Activated CD8-positive, alpha-beta T cell treated with anti-CD3 and anti-CD28 coated beads for 36 hours (primary cell): ENCODE data around the gene ERAL1. TPM values are rescaled to one million over a fixed set of nuclear protein-coding genes. Genes with fewer than 3 reads are reported as not detected.

Experiments
- ATAC-seq: fragments of 200-7000 bp; cut with Tn5 transposase; one replicate; pipeline ENCODE4 v1.10.0; 2021; ENCODE audit warnings: mild to moderate bottlenecking, moderate library complexity
- CTCF ChIA-PET: fragments of 350-600 bp; sonication (Branson Sonifier 250); formaldehyde crosslinking; loops from one replicate; lab custom pipeline; 2021; ENCODE audit warnings: antibody characterized with exemption; lab: Charles Lee
- POLR2A ChIA-PET: fragments of 350-600 bp; sonication (Branson Sonifier 250); formaldehyde crosslinking; loops from one replicate; lab custom pipeline; 2021; ENCODE audit warnings: antibody characterized with exemption; lab: Charles Lee
- DNase-seq: peaks from one replicate; pipeline ENCODE4 v3.0.0-alpha.2; 2020
- H3K27ac Mint-ChIP-seq: one replicate; pipeline ENCODE4 v1.8.0; 2021; ENCODE audit warnings: mild to moderate bottlenecking, mixed read lengths
- H3K27me3 Mint-ChIP-seq: one replicate; pipeline ENCODE4 v1.8.0; 2021; ENCODE audit warnings: mixed read lengths
- H3K36me3 Mint-ChIP-seq: one replicate; pipeline ENCODE4 v1.8.0; 2021; ENCODE audit warnings: low read depth, mixed read lengths
- H3K4me1 Mint-ChIP-seq: one replicate; pipeline ENCODE4 v1.8.0; 2021; ENCODE audit warnings: low read depth, mixed read lengths
- H3K4me3 Mint-ChIP-seq: one replicate; pipeline ENCODE4 v1.8.0; 2021; ENCODE audit warnings: mild to moderate bottlenecking, moderate library complexity, mixed read lengths
- H3K9me3 Mint-ChIP-seq: one replicate; pipeline ENCODE4 v1.8.0; 2021; ENCODE audit warnings: mixed read lengths
- intact Hi-C: fragments of 100-400 bp; cut with micrococcal nuclease; formaldehyde crosslinking; loops from one replicate; pipeline ENCODE4 v1.10.0; 2022
- total RNA-seq, 2 experiments: library from RNA; stranded (reverse); gene quantifications; one replicate each; pipeline ENCODE4 v1.2.3, GENCODE V29; 2021
- TF ChIP-seq, protein P1 (sequence below): fragments of 200-600 bp; IDR thresholded peaks from one replicate; pipeline ENCODE4 v1.8.0; 2022; ENCODE audit warnings: antibody characterized with exemption, mild to moderate bottlenecking

The ERAL1 gene
- total RNA-seq, 2 experiments from 2014 or later, result 58.2 to 60.0 TPM

DNA sequence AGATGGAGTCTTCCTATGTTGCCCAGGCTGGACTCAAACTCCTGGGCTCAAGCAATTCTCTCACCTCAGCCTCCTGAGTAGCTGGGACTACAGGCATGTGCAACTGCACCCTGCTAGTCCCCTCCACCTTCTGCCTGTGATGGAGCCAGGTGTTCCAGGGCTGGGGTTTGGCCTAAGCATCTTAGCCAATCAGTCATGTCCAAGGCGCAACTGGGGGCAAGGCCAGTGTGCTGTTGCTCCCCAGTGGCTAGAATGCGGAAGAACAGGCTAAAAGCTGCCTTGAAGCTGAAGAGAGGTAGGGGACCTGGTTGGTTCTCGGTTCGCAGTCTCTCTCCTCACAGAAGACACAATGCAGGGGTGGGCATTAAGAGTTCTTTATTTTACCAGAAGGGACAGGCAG is 24.2 kb downstream of the ERAL1 start:
- ChIA-PET POLR2A (interaction anchor here (0.6 to 1.8 kb wide), 4 partner anchors 9 to 159 kb away, joined by 3 to 6 read pairs (median 4); partner anchors contain the start of genes FLOT2 and RPL23A), CTCF (interaction anchor here (1.2 to 2.3 kb wide), 6 partner anchors 14 to 168 kb away, joined by 3 to 21 read pairs (median 5); no protein-coding TSS in a partner anchor)
- Mint-ChIP-seq H3K4me1 (peaks cover 29% of the 10 kb centered on the region), H3K9me3 (no peaks in the 10 kb centered on the region), H3K27ac (peak overlapping the region; percentile 7), H3K36me3 (peaks cover 23% of the 10 kb centered on the region), H3K27me3 (no peaks in the 10 kb centered on the region), H3K4me3 (no peak overlapping the region)
- DNase-seq, result peak; percentile 55
- TF ChIP-seq, protein P1, sequence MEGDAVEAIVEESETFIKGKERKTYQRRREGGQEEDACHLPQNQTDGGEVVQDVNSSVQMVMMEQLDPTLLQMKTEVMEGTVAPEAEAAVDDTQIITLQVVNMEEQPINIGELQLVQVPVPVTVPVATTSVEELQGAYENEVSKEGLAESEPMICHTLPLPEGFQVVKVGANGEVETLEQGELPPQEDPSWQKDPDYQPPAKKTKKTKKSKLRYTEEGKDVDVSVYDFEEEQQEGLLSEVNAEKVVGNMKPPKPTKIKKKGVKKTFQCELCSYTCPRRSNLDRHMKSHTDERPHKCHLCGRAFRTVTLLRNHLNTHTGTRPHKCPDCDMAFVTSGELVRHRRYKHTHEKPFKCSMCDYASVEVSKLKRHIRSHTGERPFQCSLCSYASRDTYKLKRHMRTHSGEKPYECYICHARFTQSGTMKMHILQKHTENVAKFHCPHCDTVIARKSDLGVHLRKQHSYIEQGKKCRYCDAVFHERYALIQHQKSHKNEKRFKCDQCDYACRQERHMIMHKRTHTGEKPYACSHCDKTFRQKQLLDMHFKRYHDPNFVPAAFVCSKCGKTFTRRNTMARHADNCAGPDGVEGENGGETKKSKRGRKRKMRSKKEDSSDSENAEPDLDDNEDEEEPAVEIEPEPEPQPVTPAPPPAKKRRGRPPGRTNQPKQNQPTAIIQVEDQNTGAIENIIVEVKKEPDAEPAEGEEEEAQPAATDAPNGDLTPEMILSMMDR, result no peak
- intact Hi-C loops, result loop anchor here (10.0 kb wide), 1 partner anchor 64 kb away; no protein-coding TSS in a partner anchor
- peak; percentile 57 for ATAC-seq

DNA sequence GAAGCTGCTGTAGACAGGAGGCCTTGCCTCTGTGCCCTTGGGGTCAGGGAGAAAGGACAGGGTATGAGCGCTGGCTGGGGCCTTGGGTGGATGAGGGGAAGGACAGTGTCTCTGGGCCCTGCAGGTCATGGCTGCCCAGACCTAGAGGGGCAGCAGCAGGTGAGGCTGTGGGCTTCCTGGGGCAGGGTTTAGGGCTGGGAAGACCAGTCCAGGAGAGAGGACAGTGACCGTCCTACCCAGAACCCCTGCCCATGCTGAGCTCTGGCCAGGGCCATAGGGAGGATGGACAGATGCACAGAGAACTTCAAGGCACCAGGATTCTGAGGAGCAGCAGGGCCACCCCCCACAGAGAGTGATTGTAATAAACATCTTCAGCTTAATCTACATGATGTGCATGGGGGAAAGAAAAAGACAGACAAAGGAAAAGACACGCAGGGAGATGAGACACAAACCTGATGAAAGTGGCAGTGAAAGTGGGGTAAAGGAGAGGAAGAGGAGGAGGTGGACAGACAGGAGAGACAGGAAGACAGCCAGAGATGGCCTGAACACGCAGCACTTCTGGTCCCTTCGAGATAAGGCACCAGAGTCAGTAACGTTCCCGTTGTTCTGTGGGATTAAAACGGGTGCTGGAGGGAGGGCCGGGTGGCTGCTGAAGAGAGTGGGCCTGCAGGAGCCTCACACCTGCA is 25.2 kb downstream of the ERAL1 start:
- POLR2A ChIA-PET, result interaction anchor here (0.6 to 4.2 kb wide), 4 partner anchors 10 to 160 kb away, joined by 3 to 22 read pairs (median 4); partner anchors contain the start of genes FLOT2 and RPL23A
- Mint-ChIP-seq H3K36me3 (peaks cover 23% of the 10 kb centered on the region), H3K27ac (no peak overlapping the region), H3K27me3 (no peaks in the 10 kb centered on the region), H3K4me3 (no peak overlapping the region), H3K4me1 (peaks cover 29% of the 10 kb centered on the region), H3K9me3 (no peaks in the 10 kb centered on the region)
- TF ChIP-seq, protein P1, result no peak
- CTCF ChIA-PET, result interaction anchor here (1.2 to 2.3 kb wide), 5 partner anchors 22 to 169 kb away, joined by 3 to 21 read pairs (median 7); partner anchors contain the start of gene DHRS13
- DNase-seq (no peak), ATAC-seq (no peak)
- intact Hi-C loops, result loop anchor here (10.0 kb wide), 1 partner anchor 65 kb away; no protein-coding TSS in a partner anchor

DNA sequence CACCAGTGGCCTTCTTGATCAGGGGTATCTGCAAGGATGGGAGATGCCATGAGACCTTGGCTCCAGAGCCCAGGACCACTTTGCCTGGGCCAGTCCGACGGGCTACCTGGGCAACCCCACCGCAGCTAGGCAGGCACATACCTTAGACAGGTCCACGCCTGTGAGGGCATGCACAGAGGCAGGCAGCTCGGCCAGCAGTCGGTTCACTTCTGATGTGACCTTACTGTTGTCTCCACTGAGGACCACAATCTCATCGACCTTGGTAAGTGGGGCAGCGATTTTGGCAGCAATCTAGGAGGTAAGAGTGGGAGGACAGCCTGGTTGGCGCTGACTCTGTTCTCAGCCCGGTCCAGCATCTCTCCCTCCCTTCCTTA is 25.7 kb downstream of the ERAL1 start:
- ChIA-PET CTCF (interaction anchor here (1.4 kb wide), 2 partner anchors 23 to 237 kb away, joined by 4 to 5 read pairs; partner anchors contain the start of gene DHRS13), POLR2A (interaction anchor here (0.9 to 4.2 kb wide), 2 partner anchors 12 to 17 kb away, joined by 3 to 22 read pairs; partner anchors contain the start of gene FLOT2)
- intact Hi-C loops, result no loop called here
- H3K4me1 Mint-ChIP-seq, result peaks cover 26% of the 10 kb centered on the region
- H3K36me3 Mint-ChIP-seq, result peaks cover 23% of the 10 kb centered on the region
- H3K27me3 Mint-ChIP-seq, result no peaks in the 10 kb centered on the region
- ATAC-seq (no peak), DNase-seq (no peak)
- no peak overlapping the region for H3K27ac Mint-ChIP-seq
- no peak overlapping the region for H3K4me3 Mint-ChIP-seq
- TF ChIP-seq, protein P1, result no peak
- no peaks in the 10 kb centered on the region for H3K9me3 Mint-ChIP-seq

DNA sequence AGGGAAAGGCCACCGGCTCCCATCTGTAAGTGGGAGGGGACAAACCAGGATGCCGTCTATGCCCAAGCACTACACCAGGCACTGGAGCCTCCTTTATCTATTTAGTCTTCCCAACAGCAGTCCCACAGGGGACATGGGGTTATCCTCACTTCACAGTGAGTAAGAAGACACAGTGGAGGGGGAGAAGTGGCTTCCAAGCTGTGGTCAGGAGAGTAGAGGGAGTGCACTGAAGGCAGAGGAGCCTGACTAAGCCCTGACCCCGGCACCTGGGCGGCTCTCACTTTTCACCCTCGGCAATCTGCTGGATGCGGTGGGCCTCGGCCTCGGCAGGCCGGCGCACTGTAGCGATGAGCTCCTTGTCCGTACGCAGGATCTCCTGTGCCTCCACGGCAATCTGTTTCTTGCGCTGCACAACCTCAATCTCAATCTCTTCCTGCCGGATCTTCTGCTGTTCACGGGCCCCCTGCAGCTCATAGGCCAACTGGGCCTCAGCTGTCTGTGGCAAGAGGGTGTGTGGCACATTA is 26.8 kb downstream of the ERAL1 start:
- no peak overlapping the region for H3K4me3 Mint-ChIP-seq
- peaks cover 16% of the 10 kb centered on the region for H3K4me1 Mint-ChIP-seq
- ATAC-seq (no peak), DNase-seq (no peak)
- H3K27me3 Mint-ChIP-seq, result no peaks in the 10 kb centered on the region
- no peaks in the 10 kb centered on the region for H3K9me3 Mint-ChIP-seq
- TF ChIP-seq, protein P1, result no peak
- peaks cover 23% of the 10 kb centered on the region for H3K36me3 Mint-ChIP-seq
- ChIA-PET POLR2A (interaction anchor here (0.6 to 4.2 kb wide), 5 partner anchors 10 to 187 kb away, joined by 3 to 22 read pairs (median 3); no protein-coding TSS in a partner anchor), CTCF (interaction anchor here (1.1 to 2.0 kb wide), 8 partner anchors 10 to 235 kb away, joined by 3 to 7 read pairs (median 3); no protein-coding TSS in a partner anchor)
- intact Hi-C loops, result no loop called here
- no peak overlapping the region for H3K27ac Mint-ChIP-seq
